Duodenal mucosa (tissue), 2 donors: Measurements from ENCODE around the gene KLF6.

Source experiments
- H3K27ac ChIP-seq: one replicate; pipeline ENCODE4 v1.7.0; 2013; ENCODE audit warnings: low read depth, low read length
- H3K27me3 ChIP-seq, 2 donors: one replicate each; pipeline ENCODE4 v1.7.0; 2013; ENCODE audit warnings: low read length in 2 of 2, control low read depth in 1 of 2; ENCODE audit not compliant: insufficient read depth in 2 of 2, control insufficient read depth in 1 of 2
- H3K36me3 ChIP-seq, 2 donors: one replicate each; pipeline ENCODE4 v1.7.0; 2013; ENCODE audit warnings: low read length in 2 of 2, control low read depth in 1 of 2; ENCODE audit not compliant: insufficient read depth in 2 of 2, control insufficient read depth in 1 of 2
- H3K4me1 ChIP-seq, 2 donors: one replicate each; pipeline ENCODE4 v1.7.0; 2013; ENCODE audit warnings: low read length in 2 of 2, control low read depth in 1 of 2; ENCODE audit not compliant: insufficient read depth in 2 of 2, control insufficient read depth in 1 of 2
- H3K4me3 ChIP-seq, 2 donors: one replicate each; pipeline ENCODE4 v1.7.0; 2013; ENCODE audit warnings: low read length in 2 of 2, low read depth in 1 of 2
- H3K9ac ChIP-seq, 2 donors: one replicate each; pipeline ENCODE4 v1.7.0; 2013; ENCODE audit warnings: low read length in 2 of 2, low read depth in 1 of 2
- H3K9me3 ChIP-seq, 2 donors: one replicate each; pipeline ENCODE4 v1.7.0; 2013; ENCODE audit warnings: low read length in 2 of 2, control low read depth in 1 of 2; ENCODE audit not compliant: control insufficient read depth in 1 of 2

The KLF6 gene

GRCh38 chr10:3802526-3803265 lies 17.7 kb upstream of the KLF6 start:
- H3K27ac ChIP-seq = no peak overlapping the region
- H3K9ac ChIP-seq = no peak overlapping the region
- no peaks in the 10 kb centered on the region for H3K36me3 ChIP-seq
- peaks cover 25 to 40% of the 10 kb centered on the region in 2 donors for H3K4me1 ChIP-seq
- no peaks in the 10 kb centered on the region for H3K9me3 ChIP-seq
- H3K27me3 ChIP-seq = no peaks in the 10 kb centered on the region
- no peak overlapping the region for H3K4me3 ChIP-seq

- no peaks in the 10 kb centered on the region for H3K27me3 ChIP-seq
- no peaks in the 10 kb centered on the region for H3K36me3 ChIP-seq
- H3K27ac ChIP-seq = no peak overlapping the region
- no peak overlapping the region for H3K9ac ChIP-seq
- peaks cover 15 to 30% of the 10 kb centered on the region in 2 donors for H3K4me1 ChIP-seq
- H3K9me3 ChIP-seq = no peaks in the 10 kb centered on the region
- no peak overlapping the region for H3K4me3 ChIP-seq
These were observed 16.7 kb upstream of the KLF6 start for GRCh38 chr10:3801558-3802192.

- Histone ChIP-seq H3K27me3 (no peaks in the 10 kb centered on the region), H3K27ac (no peak overlapping the region), H3K4me3 (no peak overlapping the region), H3K9me3 (no peaks in the 10 kb centered on the region), H3K9ac (no peak overlapping the region), H3K36me3 (no peaks in the 10 kb centered on the region), H3K4me1 (peaks cover 5 to 19% of the 10 kb centered on the region in 2 donors)
These were observed 15.6 kb upstream of the KLF6 start for GRCh38 chr10:3800586-3800985.

GRCh38 chr10:3797750-3798149 lies 12.7 kb upstream of the KLF6 start:
- H3K36me3 ChIP-seq = no peaks in the 10 kb centered on the region
- H3K4me3 ChIP-seq = no peak overlapping the region
- no peak overlapping the region for H3K27ac ChIP-seq
- no peak overlapping the region for H3K9ac ChIP-seq
- peaks cover 2 to 8% of the 10 kb centered on the region in 2 donors for H3K9me3 ChIP-seq
- H3K4me1 ChIP-seq = no peaks in the 10 kb centered on the region
- no peaks in the 10 kb centered on the region for H3K27me3 ChIP-seq

GRCh38 chr10:3793553-3793952 lies 8.5 kb upstream of the KLF6 start:
- Histone ChIP-seq H3K27ac (no peak overlapping the region), H3K4me1 (no peaks in the 10 kb centered on the region), H3K9me3 (peaks cover 2 to 8% of the 10 kb centered on the region in 2 donors), H3K36me3 (no peaks in the 10 kb centered on the region), H3K4me3 (no peak overlapping the region), H3K27me3 (no peaks in the 10 kb centered on the region), H3K9ac (no peak overlapping the region)

GRCh38 chr10:3792710-3793219 lies 7.8 kb upstream of the KLF6 start:
- Histone ChIP-seq H3K9ac (no peak overlapping the region), H3K9me3 (peaks cover 2 to 8% of the 10 kb centered on the region in 2 donors), H3K27ac (no peak overlapping the region), H3K4me1 (no peaks in the 10 kb centered on the region), H3K36me3 (no peaks in the 10 kb centered on the region), H3K4me3 (no peak overlapping the region), H3K27me3 (no peaks in the 10 kb centered on the region)

- Histone ChIP-seq H3K4me3 (no peak overlapping the region), H3K27me3 (no peaks in the 10 kb centered on the region), H3K27ac (no peak overlapping the region), H3K4me1 (no peaks in the 10 kb centered on the region), H3K9me3 (peaks cover 2 to 8% of the 10 kb centered on the region in 2 donors), H3K36me3 (no peaks in the 10 kb centered on the region), H3K9ac (no peak overlapping the region)
These were observed 7.1 kb upstream of the KLF6 start for GRCh38 chr10:3791974-3792633.

GRCh38 chr10:3790858-3791257 lies 5.8 kb upstream of the KLF6 start:
- peaks cover 2 to 8% of the 10 kb centered on the region in 2 donors for H3K9me3 ChIP-seq
- no peak overlapping the region for H3K4me3 ChIP-seq
- H3K27me3 ChIP-seq = no peaks in the 10 kb centered on the region
- no peak overlapping the region for H3K27ac ChIP-seq
- H3K4me1 ChIP-seq = peaks cover 0 to 6% of the 10 kb centered on the region in 2 donors
- no peak overlapping the region for H3K9ac ChIP-seq
- no peaks in the 10 kb centered on the region for H3K36me3 ChIP-seq

GRCh38 chr10:3790272-3790671 lies 5.3 kb upstream of the KLF6 start:
- H3K9me3 ChIP-seq = peaks cover 2 to 8% of the 10 kb centered on the region in 2 donors
- H3K27me3 ChIP-seq = no peaks in the 10 kb centered on the region
- H3K36me3 ChIP-seq = no peaks in the 10 kb centered on the region
- no peak overlapping the region for H3K9ac ChIP-seq
- H3K27ac ChIP-seq = no peak overlapping the region
- no peak overlapping the region for H3K4me3 ChIP-seq
- H3K4me1 ChIP-seq = peaks cover 0 to 6% of the 10 kb centered on the region in 2 donors

GRCh38 chr10:3789621-3790020 lies 4.6 kb upstream of the KLF6 start:
- Histone ChIP-seq H3K4me3 (no peak overlapping the region), H3K36me3 (no peaks in the 10 kb centered on the region), H3K27me3 (no peaks in the 10 kb centered on the region), H3K27ac (no peak overlapping the region), H3K9ac (no peak overlapping the region), H3K4me1 (peaks cover 0 to 6% of the 10 kb centered on the region in 2 donors), H3K9me3 (peaks cover 2 to 8% of the 10 kb centered on the region in 2 donors)
